ENCODE results near the gene PAX7. TPM values are rescaled to one million over a fixed set of nuclear protein-coding genes. Genes with fewer than 3 reads are reported as not detected.

Gene PAX7
- total RNA-seq, 2 donors from 2014 or later = 0.32 TPM; not detected in 1

GRCh38 chr1:18670868-18671225 lies 40.2 kb downstream of the PAX7 start:
- no peaks in the 10 kb centered on the region for H3K27me3 ChIP-seq (replicated peaks; ENCODE audit: insufficient read depth)
- intact Hi-C loops (cut with DNase I) = no loop called here

DNA sequence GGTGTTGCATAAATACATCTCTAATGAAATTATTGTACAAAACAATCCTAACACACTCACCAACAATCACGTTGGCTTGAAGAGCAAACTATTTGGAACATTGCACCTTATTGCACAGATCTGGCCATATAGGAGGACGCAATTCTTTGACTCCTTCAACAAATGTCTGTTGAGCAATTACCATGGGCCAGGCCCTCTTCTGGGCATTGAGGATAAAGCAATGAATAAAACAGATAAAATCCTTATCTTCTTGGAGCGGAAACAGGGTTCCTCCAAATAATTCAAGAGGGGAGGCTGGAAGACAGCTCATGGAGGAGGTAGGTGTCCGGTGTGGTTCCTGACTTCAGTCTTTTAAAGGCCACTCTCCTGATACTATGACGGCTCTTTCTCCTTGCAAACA lies 43.3 kb downstream of the PAX7 start:
- WGBS = 72% methylated on average over 5 of the region's 5 CpGs
- intact Hi-C loops (cut with DNase I) = no loop called here
- H3K4me3 ChIP-seq = no peak overlapping the region
- no peak for DNase-seq (ENCODE audit: low spot score)
- no peak for TF ChIP-seq CTCF (IDR thresholded peaks at IDR 0.05)
- no peak for TF ChIP-seq POLR2AphosphoS5 (IDR thresholded peaks at IDR 0.05)
- no peak for TF ChIP-seq POLR2A (IDR thresholded peaks at IDR 0.05)
- H3K9me3 ChIP-seq = no peaks in the 10 kb centered on the region
- H3K27ac ChIP-seq = no peak overlapping the region
- H3K27me3 ChIP-seq (replicated peaks; ENCODE audit: insufficient read depth) = no peaks in the 10 kb centered on the region
- H3K4me1 ChIP-seq (replicated peaks) = peaks cover 8% of the 10 kb centered on the region
- H3K36me3 ChIP-seq = no peaks in the 10 kb centered on the region

More at GRCh38 chr1:18670868-18671225, 40.2 kb downstream of the PAX7 start:
- peak overlapping the region in 1 of 2 donors; percentile 4 for H3K27ac ChIP-seq
- no peak overlapping the region for H3K4me3 ChIP-seq
- no peaks in the 10 kb centered on the region for H3K9me3 ChIP-seq
- peaks cover 11% of the 10 kb centered on the region for H3K4me1 ChIP-seq (replicated peaks)
- DNase-seq (ENCODE audit: low spot score) = peak; percentile 21
- 45% methylated on average over 5 of the region's 5 CpGs for WGBS
- H3K36me3 ChIP-seq = no peaks in the 10 kb centered on the region
- TF ChIP-seq POLR2AphosphoS5 (IDR thresholded peaks at IDR 0.05) (no peak), POLR2A (IDR thresholded peaks at IDR 0.05) (no peak), CTCF (IDR thresholded peaks at IDR 0.05) (no peak)

DNA sequence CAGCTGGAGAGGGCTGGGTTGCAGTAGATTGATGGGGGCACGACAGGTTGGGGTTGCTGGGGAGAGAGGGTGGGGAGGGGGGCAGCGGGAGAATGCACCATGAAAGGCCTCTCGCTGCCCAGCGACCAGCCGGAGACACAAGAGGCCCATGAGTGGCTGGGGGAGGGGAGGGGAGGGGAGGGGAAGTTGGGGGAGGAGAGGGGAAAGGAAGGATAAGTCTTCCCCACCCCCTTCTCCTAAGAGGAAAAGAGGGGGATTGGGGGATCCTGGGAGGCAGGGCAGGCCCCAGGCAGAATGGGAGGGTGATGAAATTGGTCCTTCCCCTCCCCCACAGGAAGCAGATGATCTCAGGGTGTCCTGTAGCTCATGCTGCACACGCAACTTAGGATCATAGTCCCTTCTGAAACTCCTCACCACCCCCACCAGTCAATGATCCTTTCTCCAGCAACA lies 45.7 kb downstream of the PAX7 start:
- no peak for DNase-seq (ENCODE audit: low spot score)
- no peaks in the 10 kb centered on the region for H3K36me3 ChIP-seq
- no peak overlapping the region for H3K27ac ChIP-seq
- H3K4me1 ChIP-seq (replicated peaks) = no peaks in the 10 kb centered on the region
- no peaks in the 10 kb centered on the region for H3K9me3 ChIP-seq
- TF ChIP-seq POLR2AphosphoS5 (IDR thresholded peaks at IDR 0.05) = no peak
- TF ChIP-seq POLR2A (IDR thresholded peaks at IDR 0.05) = no peak
- no peak for TF ChIP-seq CTCF (IDR thresholded peaks at IDR 0.05)
- intact Hi-C loops (cut with DNase I) = no loop called here
- no peaks in the 10 kb centered on the region for H3K27me3 ChIP-seq (replicated peaks; ENCODE audit: insufficient read depth)
- WGBS = 59% methylated on average over 6 of the region's 6 CpGs
- H3K4me3 ChIP-seq = no peak overlapping the region

DNA sequence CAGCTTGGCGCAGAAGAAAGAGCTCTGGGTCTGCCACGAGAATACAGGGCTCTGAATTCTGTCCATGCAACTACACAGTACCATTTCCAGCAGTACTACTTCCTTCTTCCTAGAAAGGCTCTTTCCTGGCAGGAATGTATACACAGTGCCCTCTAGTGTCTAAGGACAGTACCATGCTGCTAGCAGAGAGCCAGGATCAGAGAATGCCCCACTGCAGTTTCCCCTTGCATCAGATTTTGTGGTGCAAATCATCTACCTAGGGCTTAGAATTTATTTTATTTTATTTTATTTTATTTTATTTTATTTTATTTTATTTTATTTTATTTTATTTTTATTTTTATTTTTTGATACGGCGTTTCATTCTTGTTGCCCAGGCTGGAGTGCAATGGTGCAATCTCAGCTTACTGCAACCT lies 50.8 kb downstream of the PAX7 start:
- 67% methylated on average over 4 of the region's 4 CpGs for WGBS
- intact Hi-C loops (cut with DNase I) = no loop called here

More for the DNA sequence above, 50.8 kb downstream of the PAX7 start:
- Histone ChIP-seq H3K4me3 (no peak overlapping the region), H3K36me3 (no peaks in the 10 kb centered on the region), H3K27ac (no peak overlapping the region), H3K27me3 (replicated peaks; ENCODE audit: insufficient read depth) (no peaks in the 10 kb centered on the region), H3K4me1 (replicated peaks) (no peaks in the 10 kb centered on the region), H3K9me3 (no peaks in the 10 kb centered on the region)
- DNase-seq (ENCODE audit: low spot score) = peak; percentile 8
- TF ChIP-seq CTCF (IDR thresholded peaks at IDR 0.05) (peak in 3 of 4 experiments; percentile 50 to 64 (median 58)), POLR2A (IDR thresholded peaks at IDR 0.05) (no peak)

Measured in prostate gland (tissue), 2 donors.